ENCODE results near the gene KCNMA1.

GRCh38 chr10:77444041-77444440 lies 193.6 kb downstream of the KCNMA1 start:
- no peak for TF ChIP-seq CTCF (IDR thresholded peaks at IDR 0.05)
- TF ChIP-seq POLR2AphosphoS5 (IDR thresholded peaks at IDR 0.05) = no peak
- TF ChIP-seq POLR2A (IDR thresholded peaks at IDR 0.05; ENCODE audit: low read depth) = no peak
